Fibroblast of pulmonary artery (primary cell): ENCODE data around the gene PPIL1.

Experiments used
- DNase-seq: peaks from one replicate; pipeline ENCODE4 v3.0.0-alpha.2; 2010; ENCODE audit warnings: low read depth
- H3K4me3 ChIP-seq: replicated peaks from 2 replicates; pipeline ENCODE4 v1.5.1; 2011; ENCODE audit warnings: low read depth, mild to moderate bottlenecking, control low read depth, low read length, moderate library complexity
- TF ChIP-seq, protein P1 (sequence below): IDR thresholded peaks from 2 replicates; pipeline ENCODE4 v1.5.1; 2011; ENCODE audit warnings: mild to moderate bottlenecking, control low read depth, low read length, inconsistent platforms; ENCODE audit errors: missing control alignments

The PPIL1 gene

GRCh38 chr6:36862848-36863382, 11.7 kb downstream of the PPIL1 start:
- TF ChIP-seq, protein P1, sequence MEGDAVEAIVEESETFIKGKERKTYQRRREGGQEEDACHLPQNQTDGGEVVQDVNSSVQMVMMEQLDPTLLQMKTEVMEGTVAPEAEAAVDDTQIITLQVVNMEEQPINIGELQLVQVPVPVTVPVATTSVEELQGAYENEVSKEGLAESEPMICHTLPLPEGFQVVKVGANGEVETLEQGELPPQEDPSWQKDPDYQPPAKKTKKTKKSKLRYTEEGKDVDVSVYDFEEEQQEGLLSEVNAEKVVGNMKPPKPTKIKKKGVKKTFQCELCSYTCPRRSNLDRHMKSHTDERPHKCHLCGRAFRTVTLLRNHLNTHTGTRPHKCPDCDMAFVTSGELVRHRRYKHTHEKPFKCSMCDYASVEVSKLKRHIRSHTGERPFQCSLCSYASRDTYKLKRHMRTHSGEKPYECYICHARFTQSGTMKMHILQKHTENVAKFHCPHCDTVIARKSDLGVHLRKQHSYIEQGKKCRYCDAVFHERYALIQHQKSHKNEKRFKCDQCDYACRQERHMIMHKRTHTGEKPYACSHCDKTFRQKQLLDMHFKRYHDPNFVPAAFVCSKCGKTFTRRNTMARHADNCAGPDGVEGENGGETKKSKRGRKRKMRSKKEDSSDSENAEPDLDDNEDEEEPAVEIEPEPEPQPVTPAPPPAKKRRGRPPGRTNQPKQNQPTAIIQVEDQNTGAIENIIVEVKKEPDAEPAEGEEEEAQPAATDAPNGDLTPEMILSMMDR: no peak
- no peak for DNase-seq
- H3K4me3 ChIP-seq: no peak overlapping the region

GRCh38 chr6:36862164-36862847, 12.3 kb downstream of the PPIL1 start:
- DNase-seq: no peak
- H3K4me3 ChIP-seq: no peak overlapping the region
- TF ChIP-seq, protein P1: no peak

- no peak overlapping the region for H3K4me3 ChIP-seq
- no peak for DNase-seq
- TF ChIP-seq, protein P1: no peak
These were observed 14.5 kb downstream of the PPIL1 start for GRCh38 chr6:36860126-36860525.

DNA sequence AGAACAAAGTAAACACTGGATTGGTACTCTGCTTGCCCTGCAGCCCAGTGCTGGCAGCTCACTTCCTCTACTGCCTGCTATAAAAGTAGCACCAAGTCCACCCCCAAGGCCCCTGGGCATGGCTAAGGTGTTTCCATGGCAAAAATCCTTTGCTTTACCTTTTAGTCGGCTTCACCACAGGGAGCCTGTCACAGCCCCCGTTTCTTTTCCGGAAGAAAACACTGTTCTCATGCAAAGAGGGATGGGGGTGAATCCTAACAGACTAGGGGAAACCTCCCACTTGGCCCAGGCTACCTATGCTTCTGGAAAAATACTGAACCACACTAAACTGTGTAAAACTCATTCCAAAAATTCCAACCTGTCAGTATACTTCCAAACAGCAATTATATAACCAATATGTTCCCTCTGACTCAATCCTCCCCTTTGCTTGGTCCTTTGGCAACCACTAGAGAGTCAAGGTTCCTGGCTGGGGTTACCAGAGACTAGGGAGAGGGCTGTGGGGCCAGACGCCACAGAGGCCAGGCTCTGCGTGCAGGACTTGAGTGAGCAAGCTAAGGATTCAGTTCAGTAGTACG, 16.1 kb downstream of the PPIL1 start:
- H3K4me3 ChIP-seq: no peak overlapping the region
- TF ChIP-seq, protein P1: no peak
- DNase-seq: peak; percentile 87

- no peak for DNase-seq
- TF ChIP-seq, protein P1: no peak
- no peak overlapping the region for H3K4me3 ChIP-seq
These were observed 17.3 kb downstream of the PPIL1 start for GRCh38 chr6:36857325-36857724.

DNA sequence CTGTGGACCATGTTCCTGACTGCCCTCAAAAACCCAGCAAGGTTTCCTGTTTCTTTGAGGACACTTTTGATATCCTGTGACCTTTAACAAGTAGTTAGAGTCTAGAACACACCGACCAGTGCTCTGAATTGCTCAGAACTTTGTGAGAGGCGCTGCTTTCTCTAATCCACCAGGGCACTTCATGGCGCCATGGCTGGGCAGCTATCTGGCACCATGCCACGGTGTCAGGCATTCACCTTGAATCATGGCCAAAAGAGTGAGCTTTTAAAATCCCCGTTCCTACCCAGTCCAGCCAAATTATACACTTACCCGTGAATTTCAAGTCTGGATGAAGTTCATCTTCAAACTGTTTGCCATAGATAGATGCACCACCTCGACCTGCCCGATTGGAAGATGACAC, 18.3 kb downstream of the PPIL1 start:
- no peak overlapping the region for H3K4me3 ChIP-seq
- TF ChIP-seq, protein P1: no peak
- no peak for DNase-seq
